Germinal center (tissue), 1 donor: ENCODE measurements around the gene PTPRK.

ENCODE experiments used
- DNase-seq: peaks from one replicate; pipeline ENCODE4 v3.0.0; 2012; ENCODE audit warnings: mixed read lengths, low spot score

The PTPRK gene

DNA sequence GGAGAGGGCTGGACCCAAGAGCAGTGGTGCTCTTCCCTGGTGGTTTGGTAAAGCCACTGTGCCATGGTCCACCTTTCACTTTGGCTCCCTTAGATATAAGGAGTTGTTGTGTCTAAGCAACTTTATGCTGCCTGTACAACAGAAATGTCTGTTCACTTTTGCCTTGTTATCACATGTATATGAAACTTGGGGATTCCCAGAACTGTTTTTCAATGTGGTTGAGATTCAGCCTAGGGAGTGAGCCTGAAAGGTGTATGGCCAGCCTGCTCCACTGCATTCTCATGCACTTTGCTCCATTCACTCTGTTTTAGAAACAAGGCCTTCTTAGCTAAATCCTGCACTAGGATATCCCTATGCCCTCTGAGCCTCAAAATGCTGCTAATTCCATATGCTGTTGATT is 385.1 kb downstream of the PTPRK start:
- DNase-seq: no peak

DNA sequence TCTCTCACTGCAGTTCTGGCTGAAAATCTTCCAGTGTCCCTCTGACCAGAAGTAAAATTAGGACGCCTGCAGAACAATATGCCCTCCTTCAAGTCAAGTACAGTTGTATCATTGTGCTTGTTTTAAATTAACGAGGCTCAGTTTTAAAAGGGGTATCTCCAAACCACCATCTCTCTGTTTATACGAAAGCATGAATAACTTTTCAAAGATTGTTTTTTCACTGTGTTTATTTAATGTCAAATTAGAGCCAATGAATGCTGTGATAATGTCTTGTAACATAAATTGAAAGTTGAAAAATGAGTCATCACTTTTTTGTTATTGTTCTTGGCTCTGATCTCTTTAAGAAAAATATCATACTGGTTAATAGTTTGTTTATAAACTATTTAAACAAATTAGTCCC is 388.8 kb downstream of the PTPRK start:
- no peak for DNase-seq

DNA sequence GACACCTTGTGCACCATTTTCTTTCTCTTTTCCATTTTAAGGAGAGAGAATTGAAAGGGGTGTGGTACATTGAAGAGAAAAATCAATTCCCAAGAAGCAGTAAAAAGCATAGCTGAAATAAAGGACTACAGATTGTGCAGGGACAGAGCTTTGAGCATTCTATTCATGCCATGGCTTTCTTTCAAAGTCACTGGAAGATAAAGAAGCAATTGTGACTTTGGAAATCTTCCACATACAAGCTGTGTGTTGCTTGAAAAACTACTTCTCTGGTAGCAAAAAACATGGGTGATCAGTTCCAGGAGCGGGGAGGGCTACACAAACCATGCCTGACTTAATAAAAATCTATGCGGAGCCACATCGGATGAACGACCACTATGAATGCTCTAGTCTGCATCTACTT is 389.4 kb downstream of the PTPRK start:
- DNase-seq: no peak

DNA sequence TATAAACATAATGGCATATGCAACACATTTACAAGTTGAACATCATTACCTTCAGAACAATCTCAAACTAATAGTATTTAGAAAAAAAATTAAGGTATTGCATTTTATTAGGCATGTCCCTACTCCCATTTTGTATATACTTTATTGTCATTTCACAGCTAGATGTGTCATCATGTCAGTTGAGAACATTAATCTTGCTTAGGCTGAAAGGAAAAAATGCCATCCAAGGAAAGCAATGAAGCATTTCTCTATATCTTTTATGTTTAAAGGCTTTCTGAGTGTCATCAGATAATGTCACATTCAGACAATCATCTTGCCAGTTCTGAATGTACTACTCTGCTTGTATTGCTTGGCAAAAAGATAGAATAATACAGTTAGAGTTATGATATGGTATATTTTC is 390.7 kb downstream of the PTPRK start:
- no peak for DNase-seq

DNA sequence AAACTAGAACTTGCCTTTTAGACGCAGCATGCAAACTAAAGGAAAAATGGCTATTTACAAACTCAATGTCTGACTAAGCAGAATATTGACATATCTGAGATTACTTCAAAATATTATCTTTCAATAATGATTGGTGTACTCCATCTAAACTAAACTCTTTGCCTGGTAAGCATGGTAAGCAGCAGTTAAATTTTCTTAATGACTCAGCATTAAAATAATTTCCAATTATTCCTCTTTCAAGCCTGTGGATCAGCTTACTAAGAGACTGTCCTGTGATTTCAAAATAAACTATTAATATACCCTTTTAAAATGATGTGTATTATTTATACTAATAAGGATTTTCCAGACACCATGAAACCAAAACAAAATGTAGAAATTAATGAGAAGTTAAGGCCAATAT is 392.7 kb downstream of the PTPRK start:
- DNase-seq: no peak

DNA sequence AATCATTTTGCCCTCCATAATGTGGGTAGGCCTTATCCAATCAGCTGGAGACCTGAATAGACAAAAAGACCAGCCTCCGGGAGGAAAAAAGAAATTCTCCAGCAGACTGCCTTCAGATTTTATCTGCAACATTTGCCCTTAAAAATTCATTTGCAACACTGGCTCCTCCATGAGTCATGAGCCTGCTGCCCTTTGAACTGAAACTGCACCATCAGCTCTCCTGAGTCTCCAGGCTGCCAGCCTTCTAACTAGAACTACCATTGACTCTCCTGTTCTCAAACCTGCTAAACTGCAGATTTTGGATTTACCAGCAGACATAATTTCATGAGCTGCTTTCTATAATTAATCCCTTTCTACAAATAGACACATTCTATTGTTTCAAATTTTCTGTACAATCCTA is 395.7 kb downstream of the PTPRK start:
- DNase-seq: no peak

DNA sequence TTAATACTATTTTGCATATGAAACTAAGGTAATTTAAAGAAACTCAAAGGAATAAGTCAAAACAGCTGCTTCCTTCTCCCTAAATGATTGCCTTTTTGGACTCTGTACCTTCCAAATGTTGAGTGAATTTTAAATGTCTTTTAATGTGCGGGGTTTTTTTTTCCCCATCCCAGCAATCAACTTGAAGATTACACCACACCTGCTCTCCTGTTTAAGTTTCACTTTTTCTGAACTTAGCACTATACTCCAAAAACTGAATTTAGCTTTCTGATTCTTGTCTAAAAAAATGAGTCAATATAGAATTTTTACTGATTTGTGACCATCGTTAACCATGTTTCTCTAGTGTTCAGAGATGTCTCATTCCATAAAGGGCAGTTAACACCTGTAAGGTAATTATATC is 398.8 kb downstream of the PTPRK start:
- DNase-seq: no peak

DNA sequence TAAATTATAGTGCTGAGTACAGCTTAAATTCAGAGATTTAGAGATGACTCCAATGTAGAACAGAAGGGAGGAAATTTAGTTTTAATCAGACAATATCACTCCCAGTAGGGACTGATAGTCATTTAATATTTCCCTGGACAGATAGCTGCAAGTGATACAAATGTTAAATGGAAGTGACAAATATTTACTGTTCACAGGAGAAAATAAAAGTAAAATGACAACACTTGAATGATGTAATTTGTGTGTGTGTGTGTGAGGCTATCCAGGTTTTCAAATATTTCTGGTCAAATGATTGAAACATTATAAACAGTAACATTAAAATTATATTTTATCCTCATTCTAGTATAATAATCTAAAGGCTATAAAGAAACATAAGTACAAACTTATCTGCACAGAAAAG is 399.2 kb downstream of the PTPRK start:
- DNase-seq: no peak

DNA sequence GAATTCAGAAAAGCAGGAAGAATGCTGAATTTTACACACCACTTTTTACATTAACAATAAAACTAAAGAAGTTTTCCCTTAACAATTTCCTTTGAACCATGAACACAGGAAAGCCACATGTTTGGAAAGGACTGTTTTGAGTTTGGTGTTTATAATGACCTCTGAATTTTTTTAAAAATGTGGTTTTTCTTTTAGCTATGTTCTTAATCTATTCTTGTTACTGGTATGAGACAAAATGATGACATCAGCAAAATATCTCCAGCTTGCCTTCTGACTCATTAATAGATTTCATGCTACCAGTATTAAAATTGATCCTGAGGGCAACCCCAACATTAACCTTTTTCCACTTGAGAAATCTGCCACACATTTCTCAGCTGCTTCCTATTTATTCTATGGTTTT is 402.0 kb downstream of the PTPRK start:
- no peak for DNase-seq

DNA sequence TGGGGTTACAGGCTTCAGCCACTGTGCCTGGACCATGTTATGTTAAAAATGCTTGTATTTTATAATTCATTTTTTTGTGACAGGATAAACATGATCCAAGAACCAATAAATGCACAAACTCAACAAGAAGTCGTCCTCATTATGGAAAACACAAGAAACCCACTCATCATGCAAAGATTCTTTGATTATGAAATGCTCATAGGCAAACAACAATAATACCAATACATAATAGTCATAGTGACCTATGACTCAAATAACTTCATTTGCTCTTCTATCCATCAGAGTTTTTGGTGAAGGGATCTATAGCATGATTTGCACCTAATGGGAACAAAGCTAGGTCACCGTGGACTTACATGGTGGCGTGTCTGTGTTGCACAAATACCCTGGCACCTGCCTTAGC is 402.5 kb downstream of the PTPRK start:
- DNase-seq: no peak

DNA sequence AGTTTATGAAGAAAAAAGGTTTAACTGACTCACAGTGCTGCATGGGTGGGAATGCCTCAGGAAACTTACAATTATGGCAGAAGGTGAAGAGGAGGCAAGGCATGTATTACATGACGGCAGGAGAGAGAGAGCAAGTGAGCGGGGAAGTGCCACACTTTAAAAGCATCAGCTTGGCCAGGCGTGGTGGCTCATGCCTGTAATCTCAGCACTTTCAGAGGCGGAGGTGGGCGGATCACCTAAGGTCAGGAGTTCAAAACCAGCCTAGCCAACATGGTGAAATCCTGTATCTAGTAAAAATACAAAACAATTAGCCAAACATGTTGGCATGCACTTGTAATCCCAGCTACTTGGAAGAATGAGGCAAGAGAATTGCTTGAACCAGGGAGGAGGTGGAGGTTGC is 406.2 kb downstream of the PTPRK start:
- no peak for DNase-seq

DNA sequence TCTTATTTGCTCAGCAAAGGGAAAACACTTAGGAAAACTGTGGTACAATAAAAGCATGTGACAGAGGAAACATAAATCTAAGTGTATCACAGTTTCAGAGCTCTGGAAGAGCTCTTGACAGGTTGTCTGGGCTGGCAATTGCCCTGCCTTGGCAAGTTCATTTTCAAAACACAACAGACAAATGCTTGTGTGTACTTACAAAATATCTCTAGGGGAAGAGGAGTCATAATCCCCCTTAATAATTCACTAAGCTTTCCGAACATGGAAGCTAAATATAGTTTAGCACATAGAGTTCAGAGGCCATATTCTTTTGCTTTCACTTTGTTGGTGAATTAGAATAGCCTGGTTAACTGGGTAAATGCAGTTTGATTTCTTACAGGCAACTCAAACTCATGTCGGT is 407.9 kb downstream of the PTPRK start:
- no peak for DNase-seq

DNA sequence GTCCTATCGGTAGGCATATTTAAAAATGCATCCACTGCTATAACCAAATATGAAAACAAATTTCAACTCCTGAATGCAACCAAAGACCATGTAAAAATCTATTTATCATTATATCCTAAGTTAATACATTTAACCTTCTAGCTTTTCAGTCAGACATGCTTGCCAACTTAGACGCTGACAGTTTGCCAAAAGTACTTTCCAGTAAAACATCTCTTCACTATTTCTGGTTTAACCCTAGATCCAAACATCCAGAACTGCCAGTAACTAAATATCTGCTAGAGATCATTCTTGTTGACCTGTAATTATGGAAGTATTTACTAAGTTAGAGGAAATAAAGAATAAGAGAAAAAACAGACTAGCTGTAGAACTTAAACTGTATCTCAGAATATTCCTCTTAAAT is 409.3 kb downstream of the PTPRK start:
- DNase-seq: no peak

DNA sequence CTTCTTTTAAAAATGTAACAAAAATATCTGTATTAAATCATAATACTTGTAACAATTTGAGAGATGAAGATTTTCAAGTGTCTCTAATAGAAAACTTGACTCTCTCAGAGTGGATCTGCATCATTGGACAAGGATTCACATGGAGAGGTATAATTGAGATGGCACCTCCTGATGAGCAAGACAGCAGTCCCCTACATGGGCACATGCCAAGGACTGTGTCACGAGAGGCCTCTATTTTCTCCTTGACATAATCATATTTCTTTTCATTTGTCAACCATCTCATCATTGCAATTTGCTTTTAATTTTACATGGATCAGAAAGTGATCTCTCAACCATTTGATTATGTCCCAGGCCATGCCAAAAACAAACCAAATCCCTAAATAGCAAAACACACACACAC is 412.7 kb downstream of the PTPRK start:
- no peak for DNase-seq

DNA sequence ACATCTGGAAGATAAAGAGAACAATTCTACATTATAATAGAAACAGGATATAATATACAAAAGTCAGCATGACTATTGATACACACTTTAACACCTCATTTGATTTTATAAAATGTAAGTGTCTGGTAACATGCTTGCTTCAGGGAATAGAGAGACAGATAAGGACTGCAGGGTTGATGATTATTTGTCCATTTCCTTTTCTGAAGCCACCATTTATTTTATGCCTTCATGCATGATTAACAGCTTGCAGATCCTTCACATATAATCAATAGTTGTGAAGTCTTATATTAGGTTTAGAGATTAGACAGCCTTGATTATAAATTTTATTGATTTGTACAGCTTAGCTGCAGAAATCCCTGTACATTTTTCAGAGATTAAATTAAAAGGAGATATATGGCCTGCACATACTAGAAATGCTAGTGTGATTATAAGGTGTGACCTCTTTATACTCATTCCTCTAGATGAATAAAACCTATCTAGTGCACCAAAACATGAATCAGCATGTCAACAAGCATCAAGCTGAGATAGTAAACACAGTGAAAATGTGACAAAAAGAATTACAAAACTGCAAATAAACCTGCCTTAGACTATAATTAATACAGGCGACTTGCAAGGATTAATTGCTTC is 420.7 kb downstream of the PTPRK start:
- DNase-seq: no peak

DNA sequence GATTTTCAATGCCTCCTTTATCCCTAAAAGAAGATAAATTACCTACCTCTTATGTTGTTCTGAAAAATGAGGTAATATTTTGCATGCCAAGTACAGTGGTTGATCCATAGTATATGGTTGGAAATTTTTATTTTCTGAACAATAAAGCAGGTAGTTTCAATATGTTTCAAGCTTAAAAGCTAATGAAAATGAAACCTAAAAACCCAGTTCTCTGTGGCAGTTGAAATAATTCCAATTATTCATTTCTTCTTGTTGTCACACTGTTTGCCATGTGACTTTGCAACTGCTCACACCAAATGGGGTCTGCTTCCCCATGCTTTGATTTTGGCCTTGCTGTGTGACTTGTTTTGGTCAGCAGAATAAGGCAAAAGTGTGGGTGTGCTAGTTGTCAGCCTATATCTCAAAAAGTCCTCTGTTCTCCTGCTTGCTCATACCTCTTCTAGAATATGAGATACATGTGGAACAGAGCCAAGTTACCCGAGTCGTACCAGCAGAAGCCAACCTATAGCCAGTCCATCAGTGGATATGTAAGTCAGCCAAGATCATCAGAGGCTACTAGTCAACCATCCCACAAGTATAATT is 422.3 kb downstream of the PTPRK start:
- DNase-seq: no peak

DNA sequence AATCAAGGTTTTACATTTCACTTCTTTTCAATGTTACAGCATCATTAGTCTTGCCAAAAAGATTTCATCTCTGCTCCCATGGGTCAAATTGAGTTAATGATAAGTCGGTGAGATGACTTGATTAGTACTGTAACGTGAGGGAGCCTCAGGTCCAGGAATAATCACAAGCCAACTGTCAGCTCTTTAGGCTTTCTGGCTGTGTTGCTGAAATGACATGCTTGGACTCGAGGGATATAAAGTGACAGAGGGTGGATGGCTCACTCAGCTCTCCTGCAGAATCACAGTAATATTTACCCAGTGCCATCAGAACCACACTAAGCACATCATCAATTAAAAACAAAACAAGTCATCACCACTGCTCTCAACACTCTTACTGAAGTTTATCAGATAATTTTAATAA is 423.4 kb downstream of the PTPRK start:
- DNase-seq: no peak

DNA sequence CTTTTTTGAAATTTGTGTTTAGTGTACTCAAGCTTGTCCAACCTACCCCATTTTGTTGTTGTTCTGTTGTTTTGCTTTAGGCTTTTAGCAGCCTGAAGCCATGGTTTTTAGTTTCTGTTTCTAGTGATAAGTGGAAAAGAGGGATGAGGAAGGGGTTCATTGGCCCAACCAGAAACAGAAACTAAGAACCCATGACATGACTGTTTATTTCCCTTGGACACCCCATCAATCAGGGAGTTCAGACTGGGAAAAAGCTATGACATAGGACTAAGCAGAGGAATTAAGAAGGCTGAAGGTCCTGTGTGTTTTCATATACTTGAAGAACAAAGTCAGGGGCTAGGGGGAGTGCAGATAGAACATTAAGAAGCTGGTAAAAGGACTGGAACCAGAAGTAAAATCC is 425.0 kb downstream of the PTPRK start:
- DNase-seq: no peak

DNA sequence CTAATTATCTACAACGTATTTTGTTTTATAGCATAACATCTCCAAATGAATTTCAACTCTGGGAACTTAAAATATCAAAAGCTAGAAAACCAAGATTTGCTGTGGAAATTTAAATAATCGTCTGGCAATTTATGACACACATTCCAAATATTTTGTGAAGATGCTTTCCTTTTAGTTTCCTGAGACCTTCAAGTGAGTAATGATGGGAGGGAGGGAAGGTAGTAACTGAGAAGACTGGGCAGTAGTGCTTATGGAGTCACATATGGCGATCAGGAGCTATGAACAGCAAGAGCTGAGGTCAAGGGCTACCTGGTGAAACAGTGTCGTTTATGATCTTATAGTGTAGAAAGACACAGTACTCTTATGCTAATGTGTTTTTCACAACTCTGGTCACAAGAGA is 441.4 kb downstream of the PTPRK start:
- DNase-seq: no peak

DNA sequence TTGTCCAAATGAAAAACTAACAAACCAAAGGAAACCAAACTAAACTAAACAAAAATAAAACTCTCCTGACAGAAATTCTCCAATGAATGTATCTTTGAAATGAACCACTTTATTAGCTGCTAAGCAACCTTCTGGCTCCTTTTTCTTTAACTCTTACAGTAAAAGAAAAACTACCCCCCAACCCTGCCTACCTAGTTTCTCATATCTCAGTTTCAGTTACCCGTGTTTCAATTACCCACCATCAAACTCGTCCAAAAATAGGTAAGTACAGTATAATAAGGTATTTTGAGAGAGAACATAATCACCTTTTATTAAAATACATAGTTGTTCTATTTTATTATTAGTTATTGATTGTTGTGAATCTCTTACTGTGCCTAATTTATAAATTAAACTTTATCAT is 442.1 kb downstream of the PTPRK start:
- DNase-seq: no peak

DNA sequence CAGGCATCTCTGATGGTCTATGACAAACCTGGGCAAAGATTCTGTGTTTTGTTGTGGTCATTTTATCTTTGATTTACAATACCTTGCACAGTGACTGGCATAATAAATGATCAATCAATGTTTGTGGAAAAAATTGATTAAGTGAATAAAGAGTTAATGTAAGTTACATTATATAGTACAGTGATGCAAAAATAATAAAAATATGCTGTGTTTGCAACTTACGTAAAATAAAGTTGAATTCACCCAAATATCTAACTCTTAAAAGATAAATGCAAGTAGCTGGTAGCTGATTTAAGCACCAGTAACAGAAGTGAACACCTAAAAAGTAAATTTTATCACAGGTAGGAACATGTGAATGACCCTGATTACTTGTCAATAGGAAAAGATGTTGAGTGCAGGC is 443.6 kb downstream of the PTPRK start:
- no peak for DNase-seq

DNA sequence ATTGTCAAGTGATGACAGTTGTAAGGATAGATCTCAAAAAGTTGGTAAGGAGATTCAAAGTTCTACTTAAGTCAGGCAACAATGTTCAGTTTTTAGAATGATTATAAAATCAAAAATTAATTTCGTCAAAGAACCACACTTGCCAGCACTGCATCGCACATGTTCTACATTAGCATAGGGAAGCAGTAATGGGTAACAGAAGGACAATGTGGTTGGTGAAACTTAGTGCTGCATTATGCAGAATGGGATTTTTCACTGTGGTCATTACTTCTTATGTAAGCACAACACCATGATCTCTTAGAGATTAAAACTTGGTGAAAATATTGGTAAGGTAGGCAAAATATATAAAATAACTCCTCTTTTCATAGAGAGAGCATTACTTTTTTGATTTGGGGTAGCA is 445.8 kb downstream of the PTPRK start:
- DNase-seq: no peak

DNA sequence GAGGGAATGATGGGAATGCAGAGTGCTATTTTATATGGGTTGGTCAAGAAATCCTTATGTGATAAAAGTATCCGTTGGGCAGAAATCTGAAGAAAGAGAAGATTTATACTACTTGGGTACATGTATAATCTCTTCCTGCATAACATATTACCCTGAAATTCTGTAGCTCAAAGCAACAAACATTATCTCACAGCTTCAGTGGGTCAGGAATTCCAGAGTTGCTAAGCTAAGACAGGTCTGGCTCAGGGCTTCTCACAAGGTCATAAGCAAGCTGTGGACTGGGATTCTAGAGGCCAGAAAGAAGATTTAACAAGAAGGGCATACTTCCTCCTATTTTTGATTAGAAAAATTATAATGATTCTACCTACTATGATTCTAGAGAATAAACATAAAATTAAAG is 447.0 kb downstream of the PTPRK start:
- no peak for DNase-seq

DNA sequence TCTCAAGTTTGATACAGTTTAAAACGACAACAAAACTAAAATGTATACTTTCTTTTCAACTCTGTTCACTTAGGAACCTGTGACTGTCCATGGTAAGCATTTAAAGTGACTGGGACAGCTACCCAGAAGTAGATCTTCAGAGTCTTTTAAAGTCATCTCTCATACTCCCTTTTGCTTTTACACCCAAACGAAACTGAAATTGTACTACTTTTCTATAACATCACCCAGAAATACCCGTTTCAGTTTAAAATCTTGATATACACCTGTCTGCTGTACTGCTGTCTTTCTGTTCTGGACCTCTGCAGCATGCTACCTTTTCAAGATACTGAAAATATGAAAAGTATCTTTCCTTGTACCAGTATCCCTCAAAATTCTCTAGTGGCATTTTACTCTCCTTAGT is 449.2 kb downstream of the PTPRK start:
- DNase-seq: no peak

DNA sequence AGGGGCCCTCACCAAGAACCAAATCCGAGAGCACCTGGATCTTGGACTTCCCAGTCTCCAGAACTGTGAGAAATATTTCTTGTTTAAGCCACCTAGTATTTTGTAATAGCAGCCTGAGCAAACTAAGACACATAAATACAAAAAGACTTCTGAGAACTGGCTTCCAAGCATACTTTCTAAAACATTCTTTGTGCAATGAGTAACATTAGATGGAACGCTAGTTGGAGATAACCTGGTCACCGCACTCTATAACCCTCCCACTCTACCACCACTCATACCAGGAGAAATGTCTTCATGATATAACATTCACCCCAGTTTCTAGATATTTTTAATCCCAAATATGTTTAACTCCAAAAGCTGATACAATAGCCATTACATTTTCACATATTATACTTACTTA is 450.0 kb downstream of the PTPRK start:
- DNase-seq: no peak
